NCI-H446 treated with DMSO at 0.1 percent for 48 hours (cell line): Measurements from ENCODE around the gene PLXNB2.
A peak's percentile ranks its signal among the peaks of the same experiment; 100 is the strongest.
"Not testable (repeated sequence)": the region's sequence is repeated elsewhere in the genome, so short reads cannot be mapped to it uniquely, and the experiment has no call there.

ENCODE experiments used
- DNase-seq: peaks from one replicate; lab custom pipeline; 2025; lab: John Stamatoyannopoulos, UW

PLXNB2 gene

GRCh38 chr22:50278956-50279619, 28.4 kb downstream of the PLXNB2 start:
- DNase-seq, result no peak

GRCh38 chr22:50278461-50278860, 29.0 kb downstream of the PLXNB2 start:
- DNase-seq, result no peak

GRCh38 chr22:50277761-50278160, 29.7 kb downstream of the PLXNB2 start:
- DNase-seq, result no peak

GRCh38 chr22:50276143-50276542, 31.3 kb downstream of the PLXNB2 start:
- DNase-seq, result no peak

- no peak for DNase-seq
Measured at GRCh38 chr22:50275181-50276055, 32.0 kb downstream of the PLXNB2 start.

GRCh38 chr22:50274771-50275170, 32.7 kb downstream of the PLXNB2 start:
- DNase-seq, result no peak

- DNase-seq, result peak; percentile 12
Measured at GRCh38 chr22:50274311-50274710, 33.1 kb downstream of the PLXNB2 start.

- not testable (repeated sequence) for DNase-seq
Measured at GRCh38 chr22:50273781-50274180, 33.7 kb downstream of the PLXNB2 start.

- not testable (repeated sequence) for DNase-seq
Measured at GRCh38 chr22:50273352-50273751, 34.1 kb downstream of the PLXNB2 start.

- no peak for DNase-seq
Measured at GRCh38 chr22:50272044-50272802, 35.2 kb downstream of the PLXNB2 start.

GRCh38 chr22:50271519-50271970, 35.9 kb downstream of the PLXNB2 start:
- DNase-seq, result no peak

GRCh38 chr22:50270666-50271394, 36.6 kb downstream of the PLXNB2 start:
- no peak for DNase-seq

- peak; percentile 16 for DNase-seq
Measured at GRCh38 chr22:50269970-50270665, 37.3 kb downstream of the PLXNB2 start, which contains the start of gene MAPK11. MAPK11 (minus strand) TSS chr22:50270380; CDS start chr22:50270292, 88 bp downstream.

- no peak for DNase-seq
Measured at GRCh38 chr22:50269573-50269969, 37.9 kb downstream of the PLXNB2 start.

GRCh38 chr22:50268655-50269113, 38.8 kb downstream of the PLXNB2 start:
- DNase-seq, result no peak

GRCh38 chr22:50267591-50268390, 39.7 kb downstream of the PLXNB2 start:
- no peak for DNase-seq

- no peak for DNase-seq
Measured at GRCh38 chr22:50266994-50267393, 40.5 kb downstream of the PLXNB2 start.

- DNase-seq, result no peak
Measured at GRCh38 chr22:50264946-50265669, 42.3 kb downstream of the PLXNB2 start.

GRCh38 chr22:50264104-50264745, 43.2 kb downstream of the PLXNB2 start:
- no peak for DNase-seq
